HG02885 (cell line): ENCODE data around the gene ERVK3-1.
"Not testable (repeated sequence)": the region's sequence is repeated elsewhere in the genome, so short reads cannot be mapped to it uniquely, and the experiment has no call there.

ENCODE experiments used
- ATAC-seq: cut with Tn5 transposase; IDR thresholded peaks from one replicate; pipeline ENCODE4 v1.9.1; 2021; ENCODE audit warnings: mild to moderate bottlenecking; ENCODE audit not compliant: unreplicated experiment, poor library complexity

Gene ERVK3-1

GRCh38 chr19:58305065-58305931 lies at the start of gene ERVK3-1:
Gene ERVK3-1, plus strand, starts transcription at chr19:58305377. Its CDS starts 6,792 bp downstream, at chr19:58312169.
- ATAC-seq: peak; percentile 98

- ATAC-seq: not testable (repeated sequence)
These were observed 46.9 kb upstream of the ERVK3-1 start for GRCh38 chr19:58258259-58258658.

GRCh38 chr19:58261600-58261967 lies 43.6 kb upstream of the ERVK3-1 start:
- ATAC-seq: no peak

GRCh38 chr19:58261968-58262921 lies 42.9 kb upstream of the ERVK3-1 start:
- ATAC-seq: no peak

GRCh38 chr19:58262922-58263296 lies 42.3 kb upstream of the ERVK3-1 start:
- no peak for ATAC-seq

GRCh38 chr19:58265100-58265499 lies 40.1 kb upstream of the ERVK3-1 start:
- ATAC-seq: no peak

GRCh38 chr19:58268344-58268743 lies 36.8 kb upstream of the ERVK3-1 start:
- ATAC-seq: no peak

GRCh38 chr19:58274771-58275201 lies 30.4 kb upstream of the ERVK3-1 start:
- no peak for ATAC-seq

- no peak for ATAC-seq
These were observed 29.6 kb upstream of the ERVK3-1 start for GRCh38 chr19:58275564-58275963.

GRCh38 chr19:58277197-58277596 lies 28.0 kb upstream of the ERVK3-1 start:
- no peak for ATAC-seq

- ATAC-seq: no peak
These were observed 27.2 kb upstream of the ERVK3-1 start for GRCh38 chr19:58277748-58278540.

- ATAC-seq: peak; percentile 97
These were observed 26.6 kb upstream of the ERVK3-1 start, which contains the start of gene ZNF8 for GRCh38 chr19:58278541-58279041. Gene ZNF8, plus strand, starts transcription at chr19:58278955. Its CDS starts 127 bp downstream, at chr19:58279082.

- peak; percentile 28 for ATAC-seq
These were observed 25.9 kb upstream of the ERVK3-1 start for GRCh38 chr19:58279042-58279924.

- no peak for ATAC-seq
These were observed 25.3 kb upstream of the ERVK3-1 start for GRCh38 chr19:58279925-58280316.

GRCh38 chr19:58284199-58284598 lies 21.0 kb upstream of the ERVK3-1 start:
- ATAC-seq: no peak

GRCh38 chr19:58291943-58292342 lies 13.2 kb upstream of the ERVK3-1 start:
- ATAC-seq: no peak

GRCh38 chr19:58294743-58295374 lies 10.3 kb upstream of the ERVK3-1 start:
- ATAC-seq: no peak

- no peak for ATAC-seq
These were observed 9.1 kb upstream of the ERVK3-1 start for GRCh38 chr19:58296104-58296503.

- no peak for ATAC-seq
These were observed 4.6 kb upstream of the ERVK3-1 start for GRCh38 chr19:58300620-58301019.
